ENCODE measurements around the gene PPP1R16B.

The PPP1R16B gene

DNA sequence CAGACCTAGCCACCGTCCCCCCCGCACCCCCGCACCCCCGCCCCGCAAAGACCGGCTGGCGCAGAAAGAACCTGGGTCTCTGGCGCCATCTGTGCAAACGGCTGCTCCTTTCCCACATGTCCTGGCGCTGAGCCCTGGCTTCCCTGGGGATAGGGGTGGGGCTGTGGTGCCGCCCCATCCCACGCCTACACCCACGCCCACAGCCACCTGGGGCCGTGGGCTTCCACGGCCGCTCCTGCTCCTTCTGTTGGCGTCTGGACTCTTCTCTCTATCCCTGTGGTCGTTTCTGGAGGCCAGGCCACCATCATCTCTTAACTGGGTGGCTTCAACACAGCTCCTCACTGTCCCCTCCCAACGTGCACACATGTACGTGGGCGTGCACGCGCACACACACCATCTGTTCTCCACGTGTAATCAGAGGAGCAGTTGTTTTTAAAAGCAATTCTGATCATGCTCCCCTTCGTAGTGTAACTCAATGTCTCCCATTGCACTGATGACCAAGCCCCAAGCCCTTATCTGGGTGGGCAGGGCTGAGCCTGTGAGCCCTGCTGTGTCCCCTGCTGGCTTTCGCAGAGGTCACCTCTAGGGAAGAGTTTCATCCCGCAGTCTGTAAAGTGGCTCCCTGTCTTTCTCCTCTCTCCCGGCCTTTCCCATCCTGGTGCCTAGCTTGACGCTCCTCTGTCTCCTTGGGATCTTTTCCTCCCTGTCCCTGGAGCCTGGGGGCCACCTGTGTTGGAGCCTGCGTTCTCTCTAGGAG lies 88.8 kb downstream of the PPP1R16B start:
- H3K4me2 ChIP-seq (ENCODE audit: low read length): peak overlapping the region; percentile 88

GRCh38 chr20:38895098-38895949 lies 89.8 kb downstream of the PPP1R16B start:
- H3K9me2 ChIP-seq (replicated peaks; ENCODE audit: control insufficient read depth, low read length): no peaks in the 10 kb centered on the region
- H3K36me3 ChIP-seq (ENCODE audit: control insufficient read depth, low read length): peaks cover 66% of the 10 kb centered on the region
- H3K4me1 ChIP-seq (ENCODE audit: control insufficient read depth, low read length): peaks cover 52% of the 10 kb centered on the region
- H4K20me1 ChIP-seq (ENCODE audit: control insufficient read depth, insufficient read depth, low read depth, low read length): no peaks in the 10 kb centered on the region
- no peak overlapping the region for H3K4me3 ChIP-seq (ENCODE audit: low read length)
- H3K79me2 ChIP-seq (ENCODE audit: control insufficient read depth, low read length): peaks cover 16% of the 10 kb centered on the region
- peaks cover 21% of the 10 kb centered on the region for H3F3A ChIP-seq (ENCODE audit: control insufficient read depth, insufficient read depth)
- H3K9me3 ChIP-seq (ENCODE audit: control insufficient read depth, insufficient read depth, low read length): no peaks in the 10 kb centered on the region
- no peak overlapping the region for H3K27ac ChIP-seq (ENCODE audit: low read depth, low read length)
- no peak overlapping the region for H3K4me2 ChIP-seq (ENCODE audit: low read length)
- H3K27me3 ChIP-seq (ENCODE audit: control insufficient read depth, low read length): no peaks in the 10 kb centered on the region
- TF ChIP-seq, protein P1, sequence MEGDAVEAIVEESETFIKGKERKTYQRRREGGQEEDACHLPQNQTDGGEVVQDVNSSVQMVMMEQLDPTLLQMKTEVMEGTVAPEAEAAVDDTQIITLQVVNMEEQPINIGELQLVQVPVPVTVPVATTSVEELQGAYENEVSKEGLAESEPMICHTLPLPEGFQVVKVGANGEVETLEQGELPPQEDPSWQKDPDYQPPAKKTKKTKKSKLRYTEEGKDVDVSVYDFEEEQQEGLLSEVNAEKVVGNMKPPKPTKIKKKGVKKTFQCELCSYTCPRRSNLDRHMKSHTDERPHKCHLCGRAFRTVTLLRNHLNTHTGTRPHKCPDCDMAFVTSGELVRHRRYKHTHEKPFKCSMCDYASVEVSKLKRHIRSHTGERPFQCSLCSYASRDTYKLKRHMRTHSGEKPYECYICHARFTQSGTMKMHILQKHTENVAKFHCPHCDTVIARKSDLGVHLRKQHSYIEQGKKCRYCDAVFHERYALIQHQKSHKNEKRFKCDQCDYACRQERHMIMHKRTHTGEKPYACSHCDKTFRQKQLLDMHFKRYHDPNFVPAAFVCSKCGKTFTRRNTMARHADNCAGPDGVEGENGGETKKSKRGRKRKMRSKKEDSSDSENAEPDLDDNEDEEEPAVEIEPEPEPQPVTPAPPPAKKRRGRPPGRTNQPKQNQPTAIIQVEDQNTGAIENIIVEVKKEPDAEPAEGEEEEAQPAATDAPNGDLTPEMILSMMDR (IDR thresholded peaks at IDR 0.05; ENCODE audit: low read depth, low read length, poor library complexity, severe bottlenecking): no peak
- TF ChIP-seq EZH2phosphoT487 (IDR thresholded peaks at IDR 0.05; ENCODE audit: borderline replicate concordance, low read length): no peak

More for the DNA sequence above, 88.8 kb downstream of the PPP1R16B start:
- Histone ChIP-seq H3K4me1 (ENCODE audit: control insufficient read depth, low read length) (peaks cover 63% of the 10 kb centered on the region), H3F3A (ENCODE audit: control insufficient read depth, insufficient read depth) (peaks cover 21% of the 10 kb centered on the region), H3K27ac (ENCODE audit: low read depth, low read length) (peak overlapping the region; percentile 95), H3K4me3 (ENCODE audit: low read length) (peak overlapping the region; percentile 66; the same call in 1 of the 2 replicates), H3K27me3 (ENCODE audit: control insufficient read depth, low read length) (no peaks in the 10 kb centered on the region), H3K36me3 (ENCODE audit: control insufficient read depth, low read length) (peaks cover 65% of the 10 kb centered on the region), H3K79me2 (ENCODE audit: control insufficient read depth, low read length) (peaks cover 16% of the 10 kb centered on the region), H4K20me1 (ENCODE audit: control insufficient read depth, insufficient read depth, low read depth, low read length) (no peaks in the 10 kb centered on the region), H3K9me3 (ENCODE audit: control insufficient read depth, insufficient read depth, low read length) (no peaks in the 10 kb centered on the region), H3K9me2 (replicated peaks; ENCODE audit: control insufficient read depth, low read length) (no peaks in the 10 kb centered on the region)
- no peak for TF ChIP-seq EZH2phosphoT487 (IDR thresholded peaks at IDR 0.05; ENCODE audit: borderline replicate concordance, low read length)
- TF ChIP-seq, protein P1 (IDR thresholded peaks at IDR 0.05; ENCODE audit: low read depth, low read length, poor library complexity, severe bottlenecking): no peak

DNA sequence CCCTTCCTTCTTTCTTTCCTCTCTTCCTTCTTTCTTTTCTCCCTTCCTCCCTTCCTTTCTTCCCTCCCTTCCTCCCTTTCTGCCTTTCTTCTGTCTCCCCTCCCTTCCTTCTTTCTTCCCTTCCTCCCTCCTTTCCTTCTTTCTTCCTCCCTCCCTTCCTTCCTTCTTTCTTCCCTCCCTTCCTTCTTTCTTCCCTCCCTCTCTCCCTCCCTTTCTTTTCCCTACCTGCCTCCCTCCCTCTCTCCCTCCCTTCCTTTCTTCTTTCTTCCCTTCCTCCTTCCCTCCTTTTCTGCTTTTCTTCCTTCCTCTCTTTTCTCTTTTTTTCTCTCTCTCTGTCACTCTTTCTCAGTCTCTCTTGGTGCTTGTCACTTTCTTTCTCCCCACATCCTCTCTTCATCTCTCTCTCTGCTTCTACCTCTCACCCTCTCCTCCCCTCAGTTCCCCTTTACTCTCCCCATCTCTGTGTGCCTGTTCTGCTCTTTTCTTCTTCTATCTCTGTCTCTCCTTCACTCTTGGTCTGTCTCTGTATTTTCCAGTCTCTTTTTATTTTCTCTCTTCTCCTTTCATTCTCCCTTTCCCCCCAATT lies 90.6 kb downstream of the PPP1R16B start:
- no peaks in the 10 kb centered on the region for H3K27me3 ChIP-seq (ENCODE audit: control insufficient read depth, low read length)
- H3K4me2 ChIP-seq (ENCODE audit: low read length): no peak overlapping the region
- H4K20me1 ChIP-seq (ENCODE audit: control insufficient read depth, insufficient read depth, low read depth, low read length): no peaks in the 10 kb centered on the region
- peaks cover 21% of the 10 kb centered on the region for H3F3A ChIP-seq (ENCODE audit: control insufficient read depth, insufficient read depth)
- no peak overlapping the region for H3K27ac ChIP-seq (ENCODE audit: low read depth, low read length)
- peaks cover 9% of the 10 kb centered on the region for H3K79me2 ChIP-seq (ENCODE audit: control insufficient read depth, low read length)
- H3K4me3 ChIP-seq (ENCODE audit: low read length): no peak overlapping the region
- no peaks in the 10 kb centered on the region for H3K9me2 ChIP-seq (replicated peaks; ENCODE audit: control insufficient read depth, low read length)
- no peaks in the 10 kb centered on the region for H3K9me3 ChIP-seq (ENCODE audit: control insufficient read depth, insufficient read depth, low read length)
- TF ChIP-seq EZH2phosphoT487 (IDR thresholded peaks at IDR 0.05; ENCODE audit: borderline replicate concordance, low read length): no peak
- TF ChIP-seq, protein P1 (IDR thresholded peaks at IDR 0.05; ENCODE audit: low read depth, low read length, poor library complexity, severe bottlenecking): no peak
- peaks cover 67% of the 10 kb centered on the region for H3K36me3 ChIP-seq (ENCODE audit: control insufficient read depth, low read length)
- H3K4me1 ChIP-seq (ENCODE audit: control insufficient read depth, low read length): peaks cover 45% of the 10 kb centered on the region
